ENCODE data around the gene HNRNPL. TPM values are rescaled to one million over a fixed set of nuclear protein-coding genes. Genes with fewer than 3 reads are reported as not detected.

Gene HNRNPL
- total and polyA plus RNA-seq, 9 of the 15 experiments (the other 6 are each of a cell fraction or from before 2014, with no cell fraction given) = 39.5 to 610 (median 299) TPM

DNA sequence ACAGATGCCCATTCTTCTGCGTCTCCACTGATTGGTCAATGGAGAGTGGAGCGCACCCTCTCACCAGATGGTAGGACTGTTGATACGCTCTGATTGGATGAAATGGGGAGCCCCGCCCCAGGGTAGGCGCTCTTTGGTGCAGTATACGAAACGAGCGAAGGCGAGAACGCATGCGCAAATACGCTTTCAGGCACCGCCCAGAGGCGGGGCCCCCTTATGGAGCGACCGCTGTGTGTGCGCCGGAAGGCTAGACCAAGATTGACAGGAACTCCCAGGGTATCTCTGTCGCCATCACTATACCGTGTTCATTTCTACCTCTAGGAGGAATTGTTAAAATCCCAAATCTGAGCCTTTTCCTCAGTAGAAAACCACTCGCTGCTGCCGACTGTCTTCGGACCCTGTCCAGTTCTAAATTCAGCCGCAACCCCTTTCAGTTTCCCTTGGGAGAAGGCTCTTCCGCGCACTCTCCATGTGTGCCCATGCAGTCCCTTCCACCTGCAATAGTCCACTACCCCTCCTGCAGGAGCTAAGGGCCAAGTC is 720 bp upstream of the HNRNPL start (continued):
- TF ChIP-seq, protein P1, sequence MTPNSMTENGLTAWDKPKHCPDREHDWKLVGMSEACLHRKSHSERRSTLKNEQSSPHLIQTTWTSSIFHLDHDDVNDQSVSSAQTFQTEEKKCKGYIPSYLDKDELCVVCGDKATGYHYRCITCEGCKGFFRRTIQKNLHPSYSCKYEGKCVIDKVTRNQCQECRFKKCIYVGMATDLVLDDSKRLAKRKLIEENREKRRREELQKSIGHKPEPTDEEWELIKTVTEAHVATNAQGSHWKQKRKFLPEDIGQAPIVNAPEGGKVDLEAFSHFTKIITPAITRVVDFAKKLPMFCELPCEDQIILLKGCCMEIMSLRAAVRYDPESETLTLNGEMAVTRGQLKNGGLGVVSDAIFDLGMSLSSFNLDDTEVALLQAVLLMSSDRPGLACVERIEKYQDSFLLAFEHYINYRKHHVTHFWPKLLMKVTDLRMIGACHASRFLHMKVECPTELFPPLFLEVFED (CRISPR knock-in tag; conservative IDR thresholded peaks at IDR 0.05) = no peak
- TF ChIP-seq, protein P2, sequence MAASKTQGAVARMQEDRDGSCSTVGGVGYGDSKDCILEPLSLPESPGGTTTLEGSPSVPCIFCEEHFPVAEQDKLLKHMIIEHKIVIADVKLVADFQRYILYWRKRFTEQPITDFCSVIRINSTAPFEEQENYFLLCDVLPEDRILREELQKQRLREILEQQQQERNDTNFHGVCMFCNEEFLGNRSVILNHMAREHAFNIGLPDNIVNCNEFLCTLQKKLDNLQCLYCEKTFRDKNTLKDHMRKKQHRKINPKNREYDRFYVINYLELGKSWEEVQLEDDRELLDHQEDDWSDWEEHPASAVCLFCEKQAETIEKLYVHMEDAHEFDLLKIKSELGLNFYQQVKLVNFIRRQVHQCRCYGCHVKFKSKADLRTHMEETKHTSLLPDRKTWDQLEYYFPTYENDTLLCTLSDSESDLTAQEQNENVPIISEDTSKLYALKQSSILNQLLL (CRISPR knock-in tag; IDR thresholded peaks at IDR 0.05; ENCODE audit: borderline replicate concordance) = no peak
- TF ChIP-seq ZKSCAN1 (IDR thresholded peaks at IDR 0.05; ENCODE audit: low read depth, low read length) (no peak), SRSF7 (optimal IDR thresholded peaks at IDR 0.05; ENCODE audit: low read depth, low read length) (no peak), ZNF695 (CRISPR knock-in tag; IDR thresholded peaks at IDR 0.05) (no peak), ZNF431 (CRISPR knock-in tag; IDR thresholded peaks at IDR 0.05) (no peak), TEAD4 (IDR thresholded peaks at IDR 0.05; ENCODE audit: low read length) (no peak; the same call in 1 of the 2 replicates), TEAD4 (CRISPR knock-in tag; IDR thresholded peaks at IDR 0.05; ENCODE audit: borderline replicate concordance) (no peak), ZNF830 (CRISPR knock-in tag; IDR thresholded peaks at IDR 0.05) (no peak), ZNF175 (CRISPR knock-in tag; IDR thresholded peaks at IDR 0.05; ENCODE audit: low read depth) (no peak), TRIM28 (IDR thresholded peaks at IDR 0.05) (peak; percentile 42; the same call in 1 of the 2 replicates), CAMTA2 (CRISPR knock-in tag; conservative IDR thresholded peaks at IDR 0.05) (no peak), KAT8 (IDR thresholded peaks at IDR 0.05; ENCODE audit: low read depth) (no peak), ZNF311 (CRISPR knock-in tag; IDR thresholded peaks at IDR 0.05) (no peak)
- TF ChIP-seq, protein P3, sequence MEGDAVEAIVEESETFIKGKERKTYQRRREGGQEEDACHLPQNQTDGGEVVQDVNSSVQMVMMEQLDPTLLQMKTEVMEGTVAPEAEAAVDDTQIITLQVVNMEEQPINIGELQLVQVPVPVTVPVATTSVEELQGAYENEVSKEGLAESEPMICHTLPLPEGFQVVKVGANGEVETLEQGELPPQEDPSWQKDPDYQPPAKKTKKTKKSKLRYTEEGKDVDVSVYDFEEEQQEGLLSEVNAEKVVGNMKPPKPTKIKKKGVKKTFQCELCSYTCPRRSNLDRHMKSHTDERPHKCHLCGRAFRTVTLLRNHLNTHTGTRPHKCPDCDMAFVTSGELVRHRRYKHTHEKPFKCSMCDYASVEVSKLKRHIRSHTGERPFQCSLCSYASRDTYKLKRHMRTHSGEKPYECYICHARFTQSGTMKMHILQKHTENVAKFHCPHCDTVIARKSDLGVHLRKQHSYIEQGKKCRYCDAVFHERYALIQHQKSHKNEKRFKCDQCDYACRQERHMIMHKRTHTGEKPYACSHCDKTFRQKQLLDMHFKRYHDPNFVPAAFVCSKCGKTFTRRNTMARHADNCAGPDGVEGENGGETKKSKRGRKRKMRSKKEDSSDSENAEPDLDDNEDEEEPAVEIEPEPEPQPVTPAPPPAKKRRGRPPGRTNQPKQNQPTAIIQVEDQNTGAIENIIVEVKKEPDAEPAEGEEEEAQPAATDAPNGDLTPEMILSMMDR (IDR thresholded peaks at IDR 0.05 in 2 of 3, conservative IDR thresholded peaks at IDR 0.05 in 1 of 3; ENCODE audit: insufficient read depth in 2 of 3, low read depth in 1 of 3, low read length in 3 of 3) = peak in 1 of 3 experiments; percentile 35; a peak in 1 of 6 replicates
- TF ChIP-seq, protein P4, sequence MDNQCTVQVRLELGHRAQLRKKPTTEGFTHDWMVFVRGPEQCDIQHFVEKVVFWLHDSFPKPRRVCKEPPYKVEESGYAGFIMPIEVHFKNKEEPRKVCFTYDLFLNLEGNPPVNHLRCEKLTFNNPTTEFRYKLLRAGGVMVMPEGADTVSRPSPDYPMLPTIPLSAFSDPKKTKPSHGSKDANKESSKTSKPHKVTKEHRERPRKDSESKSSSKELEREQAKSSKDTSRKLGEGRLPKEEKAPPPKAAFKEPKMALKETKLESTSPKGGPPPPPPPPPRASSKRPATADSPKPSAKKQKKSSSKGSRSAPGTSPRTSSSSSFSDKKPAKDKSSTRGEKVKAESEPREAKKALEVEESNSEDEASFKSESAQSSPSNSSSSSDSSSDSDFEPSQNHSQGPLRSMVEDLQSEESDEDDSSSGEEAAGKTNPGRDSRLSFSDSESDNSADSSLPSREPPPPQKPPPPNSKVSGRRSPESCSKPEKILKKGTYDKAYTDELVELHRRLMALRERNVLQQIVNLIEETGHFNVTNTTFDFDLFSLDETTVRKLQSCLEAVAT (IDR thresholded peaks at IDR 0.05) = peak in 1 of 2 experiments; percentile 78; a peak in 1 of 4 replicates
- TF ChIP-seq, protein P5, sequence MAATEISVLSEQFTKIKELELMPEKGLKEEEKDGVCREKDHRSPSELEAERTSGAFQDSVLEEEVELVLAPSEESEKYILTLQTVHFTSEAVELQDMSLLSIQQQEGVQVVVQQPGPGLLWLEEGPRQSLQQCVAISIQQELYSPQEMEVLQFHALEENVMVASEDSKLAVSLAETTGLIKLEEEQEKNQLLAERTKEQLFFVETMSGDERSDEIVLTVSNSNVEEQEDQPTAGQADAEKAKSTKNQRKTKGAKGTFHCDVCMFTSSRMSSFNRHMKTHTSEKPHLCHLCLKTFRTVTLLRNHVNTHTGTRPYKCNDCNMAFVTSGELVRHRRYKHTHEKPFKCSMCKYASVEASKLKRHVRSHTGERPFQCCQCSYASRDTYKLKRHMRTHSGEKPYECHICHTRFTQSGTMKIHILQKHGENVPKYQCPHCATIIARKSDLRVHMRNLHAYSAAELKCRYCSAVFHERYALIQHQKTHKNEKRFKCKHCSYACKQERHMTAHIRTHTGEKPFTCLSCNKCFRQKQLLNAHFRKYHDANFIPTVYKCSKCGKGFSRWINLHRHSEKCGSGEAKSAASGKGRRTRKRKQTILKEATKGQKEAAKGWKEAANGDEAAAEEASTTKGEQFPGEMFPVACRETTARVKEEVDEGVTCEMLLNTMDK (IDR thresholded peaks at IDR 0.05; ENCODE audit: borderline replicate concordance, insufficient read depth, low read depth, low read length, poor library complexity, severe bottlenecking) = no peak
- TF ChIP-seq, protein P6, sequence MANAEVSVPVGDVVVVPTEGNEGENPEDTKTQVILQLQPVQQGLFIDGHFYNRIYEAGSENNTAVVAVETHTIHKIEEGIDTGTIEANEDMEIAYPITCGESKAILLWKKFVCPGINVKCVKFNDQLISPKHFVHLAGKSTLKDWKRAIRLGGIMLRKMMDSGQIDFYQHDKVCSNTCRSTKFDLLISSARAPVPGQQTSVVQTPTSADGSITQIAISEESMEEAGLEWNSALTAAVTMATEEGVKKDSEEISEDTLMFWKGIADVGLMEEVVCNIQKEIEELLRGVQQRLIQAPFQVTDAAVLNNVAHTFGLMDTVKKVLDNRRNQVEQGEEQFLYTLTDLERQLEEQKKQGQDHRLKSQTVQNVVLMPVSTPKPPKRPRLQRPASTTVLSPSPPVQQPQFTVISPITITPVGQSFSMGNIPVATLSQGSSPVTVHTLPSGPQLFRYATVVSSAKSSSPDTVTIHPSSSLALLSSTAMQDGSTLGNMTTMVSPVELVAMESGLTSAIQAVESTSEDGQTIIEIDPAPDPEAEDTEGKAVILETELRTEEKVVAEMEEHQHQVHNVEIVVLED (CRISPR knock-in tag; IDR thresholded peaks at IDR 0.05) = no peak
